ENCODE results near the gene ZNF467.

The ZNF467 gene

GRCh38 chr7:149785983-149786382 lies 12.6 kb upstream of the ZNF467 start:
- H4K20me1 ChIP-seq (ENCODE audit: insufficient read depth, low read length): no peaks in the 10 kb centered on the region
- H3K27ac ChIP-seq (ENCODE audit: low read length): no peak overlapping the region
- H3K4me2 ChIP-seq (ENCODE audit: low read depth, low read length): no peak overlapping the region
- H3F3A ChIP-seq (ENCODE audit: insufficient read depth, low read length): no peaks in the 10 kb centered on the region
- no peaks in the 10 kb centered on the region for H3K36me3 ChIP-seq (replicated peaks; ENCODE audit: insufficient read depth, low read length)
- no peak overlapping the region for H2AFZ ChIP-seq (ENCODE audit: low read length)
- H3K9ac ChIP-seq (ENCODE audit: low read length): no peak overlapping the region
- H3K4me3 ChIP-seq (ENCODE audit: low read length): no peak overlapping the region
- no peaks in the 10 kb centered on the region for H3K9me3 ChIP-seq (replicated peaks; ENCODE audit: insufficient read depth, low read length)
- DNase-seq: no peak
- no peak for TF ChIP-seq EZH2phosphoT487 (IDR thresholded peaks at IDR 0.05; ENCODE audit: low read length)
- TF ChIP-seq EZH2 (optimal IDR thresholded peaks at IDR 0.05; ENCODE audit: low read depth, low read length): no peak
- TF ChIP-seq CTCF (IDR thresholded peaks at IDR 0.05; ENCODE audit: low read length): no peak
- H3K79me2 ChIP-seq (ENCODE audit: low read length): no peaks in the 10 kb centered on the region
- H3K4me1 ChIP-seq (ENCODE audit: low read length): no peaks in the 10 kb centered on the region
- no peaks in the 10 kb centered on the region for H3K9me2 ChIP-seq (replicated peaks; ENCODE audit: insufficient read depth, low read length)
- peaks cover 87% of the 10 kb centered on the region for H3K27me3 ChIP-seq (replicated peaks; ENCODE audit: insufficient read depth, low read length)

DNA sequence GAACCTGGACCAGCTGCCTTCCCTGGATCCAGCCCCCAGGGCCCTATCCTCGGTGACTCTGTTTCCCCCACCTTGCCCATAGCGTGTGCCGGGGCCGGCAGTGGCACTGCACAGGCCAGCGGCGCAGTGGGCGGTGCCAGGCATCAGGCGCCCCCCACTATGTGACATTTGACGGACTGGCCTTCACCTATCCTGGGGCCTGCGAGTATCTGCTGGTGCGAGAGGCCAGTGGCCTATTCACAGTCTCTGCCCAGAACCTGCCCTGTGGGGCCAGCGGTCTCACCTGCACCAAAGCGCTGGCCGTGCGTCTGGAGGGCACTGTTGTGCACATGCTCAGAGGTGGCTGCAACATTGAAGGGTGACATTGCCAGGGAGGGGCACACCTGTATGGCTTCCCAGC lies 12.0 kb upstream of the ZNF467 start:
- TF ChIP-seq CTCF (IDR thresholded peaks at IDR 0.05; ENCODE audit: low read length): no peak
- no peak for TF ChIP-seq EZH2phosphoT487 (IDR thresholded peaks at IDR 0.05; ENCODE audit: low read length)
- no peak for TF ChIP-seq EZH2 (optimal IDR thresholded peaks at IDR 0.05; ENCODE audit: low read depth, low read length)
- Histone ChIP-seq H3K79me2 (ENCODE audit: low read length) (no peaks in the 10 kb centered on the region), H2AFZ (ENCODE audit: low read length) (no peak overlapping the region), H3K9me2 (replicated peaks; ENCODE audit: insufficient read depth, low read length) (no peaks in the 10 kb centered on the region), H3K4me2 (ENCODE audit: low read depth, low read length) (no peak overlapping the region), H3K9me3 (replicated peaks; ENCODE audit: insufficient read depth, low read length) (no peaks in the 10 kb centered on the region), H3K36me3 (replicated peaks; ENCODE audit: insufficient read depth, low read length) (no peaks in the 10 kb centered on the region), H3K27ac (ENCODE audit: low read length) (no peak overlapping the region), H3K4me1 (ENCODE audit: low read length) (no peaks in the 10 kb centered on the region), H3K9ac (ENCODE audit: low read length) (no peak overlapping the region), H3F3A (ENCODE audit: insufficient read depth, low read length) (no peaks in the 10 kb centered on the region), H3K4me3 (ENCODE audit: low read length) (no peak overlapping the region), H4K20me1 (ENCODE audit: insufficient read depth, low read length) (no peaks in the 10 kb centered on the region), H3K27me3 (replicated peaks; ENCODE audit: insufficient read depth, low read length) (peaks cover 84% of the 10 kb centered on the region)
- DNase-seq: no peak

GRCh38 chr7:149784251-149784608 lies 10.8 kb upstream of the ZNF467 start:
- no peak overlapping the region for H3K9ac ChIP-seq (ENCODE audit: low read length)
- H3K4me1 ChIP-seq (ENCODE audit: low read length): no peaks in the 10 kb centered on the region
- H2AFZ ChIP-seq (ENCODE audit: low read length): no peak overlapping the region
- H3K36me3 ChIP-seq (replicated peaks; ENCODE audit: insufficient read depth, low read length): no peaks in the 10 kb centered on the region
- DNase-seq: no peak
- no peak for TF ChIP-seq EZH2phosphoT487 (IDR thresholded peaks at IDR 0.05; ENCODE audit: low read length)
- no peak for TF ChIP-seq EZH2 (optimal IDR thresholded peaks at IDR 0.05; ENCODE audit: low read depth, low read length)
- no peak for TF ChIP-seq CTCF (IDR thresholded peaks at IDR 0.05; ENCODE audit: low read length)
- no peak overlapping the region for H3K27ac ChIP-seq (ENCODE audit: low read length)
- H3K9me3 ChIP-seq (replicated peaks; ENCODE audit: insufficient read depth, low read length): no peaks in the 10 kb centered on the region
- H3K79me2 ChIP-seq (ENCODE audit: low read length): no peaks in the 10 kb centered on the region
- no peak overlapping the region for H3K4me3 ChIP-seq (ENCODE audit: low read length)
- no peaks in the 10 kb centered on the region for H3K9me2 ChIP-seq (replicated peaks; ENCODE audit: insufficient read depth, low read length)
- H3F3A ChIP-seq (ENCODE audit: insufficient read depth, low read length): no peaks in the 10 kb centered on the region
- peaks cover 87% of the 10 kb centered on the region for H3K27me3 ChIP-seq (replicated peaks; ENCODE audit: insufficient read depth, low read length)
- H4K20me1 ChIP-seq (ENCODE audit: insufficient read depth, low read length): no peaks in the 10 kb centered on the region
- H3K4me2 ChIP-seq (ENCODE audit: low read depth, low read length): no peak overlapping the region
